Measurements from ENCODE around the gene TMEFF2. TPM values are rescaled to one million over a fixed set of nuclear protein-coding genes. Genes with fewer than 3 reads are reported as not detected.

The TMEFF2 gene
- total and polyA plus RNA-seq, 2 experiments from 2014 or later = 1.7 to 2.2 TPM

DNA sequence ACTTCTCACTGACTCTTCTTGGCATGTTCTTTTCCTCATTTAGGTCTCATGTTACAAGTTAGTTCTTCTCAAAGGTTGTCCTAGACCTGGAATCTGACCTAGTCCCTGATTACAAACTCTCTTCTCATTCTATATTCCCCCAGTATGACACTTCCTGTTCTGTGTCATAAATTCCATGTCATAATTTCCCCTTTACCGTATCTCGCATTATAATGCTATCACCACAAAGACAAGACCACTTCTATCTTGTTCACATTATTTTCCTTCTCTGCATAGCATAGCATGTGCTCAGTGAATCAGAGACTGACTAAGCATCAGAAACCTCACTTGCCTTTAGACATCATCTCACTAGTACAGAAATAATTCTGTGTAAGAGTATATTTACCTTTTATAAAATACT lies 284.2 kb downstream of the TMEFF2 start (continued):
- TF ChIP-seq, protein P1, sequence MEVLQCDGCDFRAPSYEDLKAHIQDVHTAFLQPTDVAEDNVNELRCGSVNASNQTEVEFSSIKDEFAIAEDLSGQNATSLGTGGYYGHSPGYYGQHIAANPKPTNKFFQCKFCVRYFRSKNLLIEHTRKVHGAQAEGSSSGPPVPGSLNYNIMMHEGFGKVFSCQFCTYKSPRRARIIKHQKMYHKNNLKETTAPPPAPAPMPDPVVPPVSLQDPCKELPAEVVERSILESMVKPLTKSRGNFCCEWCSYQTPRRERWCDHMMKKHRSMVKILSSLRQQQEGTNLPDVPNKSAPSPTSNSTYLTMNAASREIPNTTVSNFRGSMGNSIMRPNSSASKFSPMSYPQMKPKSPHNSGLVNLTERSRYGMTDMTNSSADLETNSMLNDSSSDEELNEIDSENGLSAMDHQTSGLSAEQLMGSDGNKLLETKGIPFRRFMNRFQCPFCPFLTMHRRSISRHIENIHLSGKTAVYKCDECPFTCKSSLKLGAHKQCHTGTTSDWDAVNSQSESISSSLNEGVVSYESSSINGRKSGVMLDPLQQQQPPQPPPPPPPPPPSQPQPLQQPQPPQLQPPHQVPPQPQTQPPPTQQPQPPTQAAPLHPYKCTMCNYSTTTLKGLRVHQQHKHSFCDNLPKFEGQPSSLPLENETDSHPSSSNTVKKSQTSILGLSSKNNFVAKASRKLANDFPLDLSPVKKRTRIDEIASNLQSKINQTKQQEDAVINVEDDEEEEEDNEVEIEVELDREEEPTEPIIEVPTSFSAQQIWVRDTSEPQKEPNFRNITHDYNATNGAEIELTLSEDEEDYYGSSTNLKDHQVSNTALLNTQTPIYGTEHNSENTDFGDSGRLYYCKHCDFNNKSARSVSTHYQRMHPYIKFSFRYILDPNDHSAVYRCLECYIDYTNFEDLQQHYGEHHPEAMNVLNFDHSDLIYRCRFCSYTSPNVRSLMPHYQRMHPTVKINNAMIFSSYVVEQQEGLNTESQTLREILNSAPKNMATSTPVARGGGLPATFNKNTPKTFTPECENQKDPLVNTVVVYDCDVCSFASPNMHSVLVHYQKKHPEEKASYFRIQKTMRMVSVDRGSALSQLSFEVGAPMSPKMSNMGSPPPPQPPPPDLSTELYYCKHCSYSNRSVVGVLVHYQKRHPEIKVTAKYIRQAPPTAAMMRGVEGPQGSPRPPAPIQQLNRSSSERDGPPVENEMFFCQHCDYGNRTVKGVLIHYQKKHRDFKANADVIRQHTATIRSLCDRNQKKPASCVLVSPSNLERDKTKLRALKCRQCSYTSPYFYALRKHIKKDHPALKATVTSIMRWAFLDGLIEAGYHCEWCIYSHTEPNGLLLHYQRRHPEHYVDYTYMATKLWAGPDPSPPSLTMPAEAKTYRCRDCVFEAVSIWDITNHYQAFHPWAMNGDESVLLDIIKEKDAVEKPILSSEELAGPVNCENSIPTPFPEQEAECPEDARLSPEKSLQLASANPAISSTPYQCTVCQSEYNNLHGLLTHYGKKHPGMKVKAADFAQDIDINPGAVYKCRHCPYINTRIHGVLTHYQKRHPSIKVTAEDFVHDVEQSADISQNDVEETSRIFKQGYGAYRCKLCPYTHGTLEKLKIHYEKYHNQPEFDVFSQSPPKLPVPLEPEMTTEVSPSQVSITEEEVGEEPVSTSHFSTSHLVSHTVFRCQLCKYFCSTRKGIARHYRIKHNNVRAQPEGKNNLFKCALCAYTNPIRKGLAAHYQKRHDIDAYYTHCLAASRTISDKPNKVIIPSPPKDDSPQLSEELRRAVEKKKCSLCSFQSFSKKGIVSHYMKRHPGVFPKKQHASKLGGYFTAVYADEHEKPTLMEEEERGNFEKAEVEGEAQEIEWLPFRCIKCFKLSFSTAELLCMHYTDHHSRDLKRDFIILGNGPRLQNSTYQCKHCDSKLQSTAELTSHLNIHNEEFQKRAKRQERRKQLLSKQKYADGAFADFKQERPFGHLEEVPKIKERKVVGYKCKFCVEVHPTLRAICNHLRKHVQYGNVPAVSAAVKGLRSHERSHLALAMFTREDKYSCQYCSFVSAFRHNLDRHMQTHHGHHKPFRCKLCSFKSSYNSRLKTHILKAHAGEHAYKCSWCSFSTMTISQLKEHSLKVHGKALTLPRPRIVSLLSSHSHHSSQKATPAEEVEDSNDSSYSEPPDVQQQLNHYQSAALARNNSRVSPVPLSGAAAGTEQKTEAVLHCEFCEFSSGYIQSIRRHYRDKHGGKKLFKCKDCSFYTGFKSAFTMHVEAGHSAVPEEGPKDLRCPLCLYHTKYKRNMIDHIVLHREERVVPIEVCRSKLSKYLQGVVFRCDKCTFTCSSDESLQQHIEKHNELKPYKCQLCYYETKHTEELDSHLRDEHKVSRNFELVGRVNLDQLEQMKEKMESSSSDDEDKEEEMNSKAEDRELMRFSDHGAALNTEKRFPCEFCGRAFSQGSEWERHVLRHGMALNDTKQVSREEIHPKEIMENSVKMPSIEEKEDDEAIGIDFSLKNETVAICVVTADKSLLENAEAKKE (CRISPR knock-in tag; IDR thresholded peaks at IDR 0.05) = no peak
- TF ChIP-seq CREB1 (CRISPR knock-in tag; IDR thresholded peaks at IDR 0.05; ENCODE audit: low read depth) (no peak), ZNF331 (CRISPR knock-in tag; IDR thresholded peaks at IDR 0.05; ENCODE audit: low read depth) (no peak)

DNA sequence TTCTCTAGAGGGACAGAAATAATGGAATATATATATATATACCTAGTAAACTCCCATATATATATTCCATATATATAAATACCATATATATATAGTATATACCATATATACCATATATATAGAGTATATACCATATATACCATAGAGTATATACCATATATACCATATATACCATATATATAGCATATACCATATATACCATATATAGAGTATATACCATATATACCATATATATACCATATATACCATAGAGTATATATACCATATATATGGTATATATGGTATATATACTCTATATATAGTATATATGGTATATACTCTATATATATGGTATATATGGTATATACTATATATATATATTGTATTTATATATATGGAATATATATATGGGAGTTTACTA lies 285.9 kb downstream of the TMEFF2 start:
- no peak for DNase-seq (ENCODE audit: low spot score)
- H3K27ac Mint-ChIP-seq = no peak overlapping the region
- no peaks in the 10 kb centered on the region for H3K27me3 ChIP-seq (ENCODE audit: insufficient read depth)
- no peaks in the 10 kb centered on the region for H4K20me1 ChIP-seq (replicated peaks; ENCODE audit: insufficient read depth)
- H3K9me2 ChIP-seq (ENCODE audit: insufficient read depth) = no peaks in the 10 kb centered on the region
- no peak overlapping the region for H3K4me2 ChIP-seq
- no peak overlapping the region for H3K4me3 Mint-ChIP-seq
- H3K4me1 Mint-ChIP-seq = peaks cover 44% of the 10 kb centered on the region
- no peak overlapping the region for H3K4me3 ChIP-seq
- H2AFZ ChIP-seq = no peak overlapping the region
- H3K36me3 ChIP-seq (ENCODE audit: insufficient read depth) = no peaks in the 10 kb centered on the region
- peaks cover 2% of the 10 kb centered on the region for H3K27me3 Mint-ChIP-seq (ENCODE audit: insufficient read depth, low read depth, poor library complexity)
- H3K36me3 Mint-ChIP-seq (ENCODE audit: low read depth) = no peaks in the 10 kb centered on the region
- no peak overlapping the region for H3K27ac ChIP-seq (ENCODE audit: low read depth)
- no peak for ATAC-seq
- no peaks in the 10 kb centered on the region for H3K79me2 ChIP-seq (replicated peaks; ENCODE audit: insufficient read depth)
- no peaks in the 10 kb centered on the region for H3K9me3 Mint-ChIP-seq
- H3K4me1 ChIP-seq (ENCODE audit: insufficient read depth) = peaks cover 18% of the 10 kb centered on the region
- H3F3A ChIP-seq (replicated peaks; ENCODE audit: low read depth) = no peaks in the 10 kb centered on the region
- TF ChIP-seq NANOG (IDR thresholded peaks at IDR 0.05; ENCODE audit: borderline replicate concordance) (no peak), CREB1 (CRISPR knock-in tag; IDR thresholded peaks at IDR 0.05; ENCODE audit: low read depth) (no peak), JUNB (IDR thresholded peaks at IDR 0.05; ENCODE audit: unreplicated experiment) (no peak), STAT1 (IDR thresholded peaks at IDR 0.05; ENCODE audit: unreplicated experiment) (no peak)
- TF ChIP-seq, protein P2, sequence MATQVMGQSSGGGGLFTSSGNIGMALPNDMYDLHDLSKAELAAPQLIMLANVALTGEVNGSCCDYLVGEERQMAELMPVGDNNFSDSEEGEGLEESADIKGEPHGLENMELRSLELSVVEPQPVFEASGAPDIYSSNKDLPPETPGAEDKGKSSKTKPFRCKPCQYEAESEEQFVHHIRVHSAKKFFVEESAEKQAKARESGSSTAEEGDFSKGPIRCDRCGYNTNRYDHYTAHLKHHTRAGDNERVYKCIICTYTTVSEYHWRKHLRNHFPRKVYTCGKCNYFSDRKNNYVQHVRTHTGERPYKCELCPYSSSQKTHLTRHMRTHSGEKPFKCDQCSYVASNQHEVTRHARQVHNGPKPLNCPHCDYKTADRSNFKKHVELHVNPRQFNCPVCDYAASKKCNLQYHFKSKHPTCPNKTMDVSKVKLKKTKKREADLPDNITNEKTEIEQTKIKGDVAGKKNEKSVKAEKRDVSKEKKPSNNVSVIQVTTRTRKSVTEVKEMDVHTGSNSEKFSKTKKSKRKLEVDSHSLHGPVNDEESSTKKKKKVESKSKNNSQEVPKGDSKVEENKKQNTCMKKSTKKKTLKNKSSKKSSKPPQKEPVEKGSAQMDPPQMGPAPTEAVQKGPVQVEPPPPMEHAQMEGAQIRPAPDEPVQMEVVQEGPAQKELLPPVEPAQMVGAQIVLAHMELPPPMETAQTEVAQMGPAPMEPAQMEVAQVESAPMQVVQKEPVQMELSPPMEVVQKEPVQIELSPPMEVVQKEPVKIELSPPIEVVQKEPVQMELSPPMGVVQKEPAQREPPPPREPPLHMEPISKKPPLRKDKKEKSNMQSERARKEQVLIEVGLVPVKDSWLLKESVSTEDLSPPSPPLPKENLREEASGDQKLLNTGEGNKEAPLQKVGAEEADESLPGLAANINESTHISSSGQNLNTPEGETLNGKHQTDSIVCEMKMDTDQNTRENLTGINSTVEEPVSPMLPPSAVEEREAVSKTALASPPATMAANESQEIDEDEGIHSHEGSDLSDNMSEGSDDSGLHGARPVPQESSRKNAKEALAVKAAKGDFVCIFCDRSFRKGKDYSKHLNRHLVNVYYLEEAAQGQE (IDR thresholded peaks at IDR 0.05; ENCODE audit: unreplicated experiment) = no peak
- TF ChIP-seq, protein P3, sequence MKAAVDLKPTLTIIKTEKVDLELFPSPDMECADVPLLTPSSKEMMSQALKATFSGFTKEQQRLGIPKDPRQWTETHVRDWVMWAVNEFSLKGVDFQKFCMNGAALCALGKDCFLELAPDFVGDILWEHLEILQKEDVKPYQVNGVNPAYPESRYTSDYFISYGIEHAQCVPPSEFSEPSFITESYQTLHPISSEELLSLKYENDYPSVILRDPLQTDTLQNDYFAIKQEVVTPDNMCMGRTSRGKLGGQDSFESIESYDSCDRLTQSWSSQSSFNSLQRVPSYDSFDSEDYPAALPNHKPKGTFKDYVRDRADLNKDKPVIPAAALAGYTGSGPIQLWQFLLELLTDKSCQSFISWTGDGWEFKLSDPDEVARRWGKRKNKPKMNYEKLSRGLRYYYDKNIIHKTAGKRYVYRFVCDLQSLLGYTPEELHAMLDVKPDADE (IDR thresholded peaks at IDR 0.05) = no peak
- TF ChIP-seq, protein P4, sequence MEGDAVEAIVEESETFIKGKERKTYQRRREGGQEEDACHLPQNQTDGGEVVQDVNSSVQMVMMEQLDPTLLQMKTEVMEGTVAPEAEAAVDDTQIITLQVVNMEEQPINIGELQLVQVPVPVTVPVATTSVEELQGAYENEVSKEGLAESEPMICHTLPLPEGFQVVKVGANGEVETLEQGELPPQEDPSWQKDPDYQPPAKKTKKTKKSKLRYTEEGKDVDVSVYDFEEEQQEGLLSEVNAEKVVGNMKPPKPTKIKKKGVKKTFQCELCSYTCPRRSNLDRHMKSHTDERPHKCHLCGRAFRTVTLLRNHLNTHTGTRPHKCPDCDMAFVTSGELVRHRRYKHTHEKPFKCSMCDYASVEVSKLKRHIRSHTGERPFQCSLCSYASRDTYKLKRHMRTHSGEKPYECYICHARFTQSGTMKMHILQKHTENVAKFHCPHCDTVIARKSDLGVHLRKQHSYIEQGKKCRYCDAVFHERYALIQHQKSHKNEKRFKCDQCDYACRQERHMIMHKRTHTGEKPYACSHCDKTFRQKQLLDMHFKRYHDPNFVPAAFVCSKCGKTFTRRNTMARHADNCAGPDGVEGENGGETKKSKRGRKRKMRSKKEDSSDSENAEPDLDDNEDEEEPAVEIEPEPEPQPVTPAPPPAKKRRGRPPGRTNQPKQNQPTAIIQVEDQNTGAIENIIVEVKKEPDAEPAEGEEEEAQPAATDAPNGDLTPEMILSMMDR (conservative IDR thresholded peaks at IDR 0.05; ENCODE audit: low read depth in 2 of 2) = no peak
